Measurements from ENCODE around the gene FRMD4B. TPM values are rescaled to one million over a fixed set of nuclear protein-coding genes. Genes with fewer than 3 reads are reported as not detected.

The FRMD4B gene
- total and polyA plus RNA-seq, 7 donors: 8.2 to 21.5 (median 13.2) TPM

DNA sequence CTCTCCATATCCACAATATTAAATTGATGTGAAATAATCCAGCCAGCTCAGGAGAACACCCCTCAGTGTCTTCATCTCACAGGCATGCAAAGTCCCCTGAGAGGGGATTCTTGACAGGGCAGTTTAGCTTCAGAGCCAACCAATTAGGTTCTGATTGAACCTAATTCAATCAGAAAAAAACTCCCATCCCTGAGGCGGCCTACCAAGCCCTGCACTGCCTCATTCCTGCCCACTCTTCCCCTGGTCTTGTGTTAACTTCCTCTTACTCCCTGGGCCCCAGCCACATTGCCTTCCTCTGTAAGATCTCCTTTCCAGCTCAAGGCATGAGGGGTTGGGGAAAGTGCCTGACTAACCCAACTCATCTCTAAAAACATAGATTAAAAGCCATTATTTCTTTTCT is 46.1 kb downstream of the FRMD4B start:
- no peaks in the 10 kb centered on the region for H3K36me3 ChIP-seq
- no peaks in the 10 kb centered on the region for H3K9me3 ChIP-seq
- TF ChIP-seq, protein P1, sequence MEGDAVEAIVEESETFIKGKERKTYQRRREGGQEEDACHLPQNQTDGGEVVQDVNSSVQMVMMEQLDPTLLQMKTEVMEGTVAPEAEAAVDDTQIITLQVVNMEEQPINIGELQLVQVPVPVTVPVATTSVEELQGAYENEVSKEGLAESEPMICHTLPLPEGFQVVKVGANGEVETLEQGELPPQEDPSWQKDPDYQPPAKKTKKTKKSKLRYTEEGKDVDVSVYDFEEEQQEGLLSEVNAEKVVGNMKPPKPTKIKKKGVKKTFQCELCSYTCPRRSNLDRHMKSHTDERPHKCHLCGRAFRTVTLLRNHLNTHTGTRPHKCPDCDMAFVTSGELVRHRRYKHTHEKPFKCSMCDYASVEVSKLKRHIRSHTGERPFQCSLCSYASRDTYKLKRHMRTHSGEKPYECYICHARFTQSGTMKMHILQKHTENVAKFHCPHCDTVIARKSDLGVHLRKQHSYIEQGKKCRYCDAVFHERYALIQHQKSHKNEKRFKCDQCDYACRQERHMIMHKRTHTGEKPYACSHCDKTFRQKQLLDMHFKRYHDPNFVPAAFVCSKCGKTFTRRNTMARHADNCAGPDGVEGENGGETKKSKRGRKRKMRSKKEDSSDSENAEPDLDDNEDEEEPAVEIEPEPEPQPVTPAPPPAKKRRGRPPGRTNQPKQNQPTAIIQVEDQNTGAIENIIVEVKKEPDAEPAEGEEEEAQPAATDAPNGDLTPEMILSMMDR (IDR thresholded peaks at IDR 0.05): no peak
- TF ChIP-seq EP300 (IDR thresholded peaks at IDR 0.05) (no peak), POLR2AphosphoS5 (IDR thresholded peaks at IDR 0.05) (peak in 1 of 4 donors; percentile 13)
- H3K27me3 ChIP-seq: no peaks in the 10 kb centered on the region
- DNase-seq: peak; percentile 69
- WGBS, 2 donors: 60 to 90% methylated on average over 1 of the region's 1 CpG
- intact Hi-C loops (cut with DNase I): no loop called here
- H3K4me3 ChIP-seq: no peak overlapping the region
- H3K27ac ChIP-seq: no peak overlapping the region
- peaks cover 0 to 4% (median 0%) of the 10 kb centered on the region in 4 donors for H3K4me1 ChIP-seq

DNA sequence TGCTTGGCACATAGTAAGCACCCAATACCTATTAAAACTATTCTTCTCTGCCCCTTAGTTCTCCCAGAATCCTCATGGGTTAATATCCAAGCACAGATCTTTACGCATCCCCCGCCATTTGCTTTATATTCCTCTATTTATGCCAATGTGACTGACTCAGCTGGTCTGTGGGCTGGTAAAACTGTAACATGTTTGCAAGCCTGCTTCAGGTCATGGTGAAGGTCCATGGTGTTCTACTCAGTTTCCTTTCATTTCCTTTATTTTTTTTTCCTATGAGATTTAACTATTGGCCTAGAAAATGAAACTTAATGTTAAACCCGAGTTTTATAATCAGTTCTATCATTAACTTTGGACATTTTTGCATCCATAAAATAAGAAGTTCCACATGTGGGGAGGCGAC is 47.0 kb downstream of the FRMD4B start:
- no peak for DNase-seq
- peaks cover 0 to 4% (median 0%) of the 10 kb centered on the region in 4 donors for H3K4me1 ChIP-seq
- 46 to 62% methylated on average over 4 of the region's 4 CpGs for WGBS, 2 donors
- H3K27me3 ChIP-seq: no peaks in the 10 kb centered on the region
- peak overlapping the region in 2 of 4 donors; percentile 3 to 5 for H3K27ac ChIP-seq
- H3K36me3 ChIP-seq: no peaks in the 10 kb centered on the region
- no peak overlapping the region for H3K4me3 ChIP-seq
- no peaks in the 10 kb centered on the region for H3K9me3 ChIP-seq
- intact Hi-C loops (cut with DNase I): no loop called here
- TF ChIP-seq POLR2AphosphoS5 (IDR thresholded peaks at IDR 0.05) (no peak), EP300 (IDR thresholded peaks at IDR 0.05) (no peak), POLR2A (IDR thresholded peaks at IDR 0.05) (no peak)
- TF ChIP-seq, protein P1 (IDR thresholded peaks at IDR 0.05): no peak

DNA sequence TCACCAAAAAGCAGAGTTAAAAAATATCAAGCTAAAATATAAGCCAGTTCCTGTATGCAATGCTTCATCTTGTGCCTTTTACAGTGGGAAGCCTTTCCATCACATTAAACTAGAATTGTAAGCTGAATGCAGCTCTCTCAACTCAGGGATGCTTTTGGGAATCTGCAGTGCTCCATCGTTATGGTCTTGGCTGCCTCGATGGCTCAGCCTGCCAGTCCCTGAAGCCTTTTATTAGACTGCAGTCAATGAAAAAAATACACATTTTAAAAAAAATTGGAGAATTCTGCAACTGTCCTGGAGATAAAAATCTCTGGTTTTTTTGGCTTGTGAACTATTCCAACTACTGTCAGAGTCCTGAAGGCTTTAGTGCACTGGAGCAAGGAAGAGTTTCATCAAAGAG is 53.0 kb downstream of the FRMD4B start:
- H3K9me3 ChIP-seq: no peaks in the 10 kb centered on the region
- H3K4me3 ChIP-seq: no peak overlapping the region
- H3K4me1 ChIP-seq: peaks cover 0 to 8% (median 0%) of the 10 kb centered on the region in 4 donors
- intact Hi-C loops (cut with DNase I): no loop called here
- 89 to 91% methylated on average over 2 of the region's 2 CpGs for WGBS, 2 donors
- no peak overlapping the region for H3K27ac ChIP-seq
- no peak for DNase-seq
- H3K36me3 ChIP-seq: no peaks in the 10 kb centered on the region
- H3K27me3 ChIP-seq: no peaks in the 10 kb centered on the region
- TF ChIP-seq EP300 (IDR thresholded peaks at IDR 0.05): no peak
- TF ChIP-seq POLR2AphosphoS5 (IDR thresholded peaks at IDR 0.05): no peak
- TF ChIP-seq, protein P1 (IDR thresholded peaks at IDR 0.05): no peak
- no peak for TF ChIP-seq POLR2A (IDR thresholded peaks at IDR 0.05)

DNA sequence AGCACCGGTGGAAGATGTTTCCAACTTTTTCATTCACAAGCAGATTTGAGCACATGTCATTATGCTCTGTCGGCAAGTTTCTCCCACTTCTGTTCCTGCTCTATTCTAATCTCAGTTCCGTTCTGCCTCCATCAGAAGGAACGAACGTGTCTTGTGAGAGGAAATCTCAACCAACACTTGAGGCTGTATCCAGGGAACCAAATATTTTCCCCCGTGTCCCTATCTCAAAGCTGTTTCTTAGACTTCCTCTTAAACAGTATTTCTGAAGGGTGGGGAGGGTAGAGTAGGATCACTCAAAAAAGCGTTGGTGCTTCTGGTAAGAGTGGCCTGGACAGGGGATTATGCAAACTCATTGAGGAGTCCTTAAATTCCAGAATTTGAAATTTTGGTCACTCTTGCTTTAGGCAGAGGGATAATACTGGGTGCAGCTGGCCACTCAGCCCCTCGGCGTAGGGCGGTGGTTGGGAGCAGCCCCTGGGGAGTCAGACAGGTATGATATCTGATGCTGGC is 54.9 kb downstream of the FRMD4B start:
- Histone ChIP-seq H3K27me3 (no peaks in the 10 kb centered on the region), H3K4me3 (no peak overlapping the region), H3K4me1 (peaks cover 0 to 8% (median 0%) of the 10 kb centered on the region in 4 donors), H3K27ac (peak overlapping the region; percentile 31 to 42 (median 38)), H3K9me3 (no peaks in the 10 kb centered on the region), H3K36me3 (no peaks in the 10 kb centered on the region)
- no peak for DNase-seq
- TF ChIP-seq EP300 (IDR thresholded peaks at IDR 0.05): no peak
- TF ChIP-seq POLR2A (IDR thresholded peaks at IDR 0.05): no peak
- TF ChIP-seq, protein P1 (IDR thresholded peaks at IDR 0.05): no peak
- TF ChIP-seq POLR2AphosphoS5 (IDR thresholded peaks at IDR 0.05): no peak
- WGBS, 2 donors: 67 to 86% methylated on average over 10 of the region's 10 CpGs
- intact Hi-C loops (cut with DNase I): no loop called here

DNA sequence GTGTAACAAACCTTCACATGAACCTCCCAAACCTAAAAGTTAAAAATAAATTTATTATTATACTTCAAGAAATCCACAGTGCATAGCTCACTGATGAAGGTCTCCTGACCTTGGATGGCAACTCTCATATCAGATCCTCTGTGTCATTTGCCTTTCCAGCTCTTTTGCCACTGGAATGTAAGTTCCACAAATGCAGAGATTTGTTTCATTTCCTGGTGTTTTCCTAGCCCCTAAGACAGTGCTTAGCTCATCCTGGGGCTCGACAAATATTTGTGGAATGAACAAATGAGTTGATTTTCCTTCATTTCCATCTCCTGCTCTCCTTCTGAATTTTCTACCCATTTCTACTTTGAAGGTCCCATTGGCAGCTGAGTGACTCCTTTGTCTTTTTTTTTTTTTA is 56.0 kb downstream of the FRMD4B start:
- intact Hi-C loops (cut with DNase I): no loop called here
- peaks cover 0 to 8% (median 0%) of the 10 kb centered on the region in 4 donors for H3K4me1 ChIP-seq
- no peak for DNase-seq
- H3K4me3 ChIP-seq: no peak overlapping the region
- H3K27me3 ChIP-seq: no peaks in the 10 kb centered on the region
- no peaks in the 10 kb centered on the region for H3K9me3 ChIP-seq
- H3K27ac ChIP-seq: peak overlapping the region in 1 of 4 donors; percentile 32
- TF ChIP-seq POLR2AphosphoS5 (IDR thresholded peaks at IDR 0.05) (no peak), EP300 (IDR thresholded peaks at IDR 0.05) (no peak), POLR2A (IDR thresholded peaks at IDR 0.05) (no peak)
- TF ChIP-seq, protein P1 (IDR thresholded peaks at IDR 0.05): no peak
- WGBS, 2 donors: 83 to 99% methylated on average over 1 of the region's 1 CpG
- no peaks in the 10 kb centered on the region for H3K36me3 ChIP-seq
